ENCODE measurements around the gene TTC39A.

The TTC39A gene

GRCh38 chr1:51359879-51360278 is 29.5 kb upstream of the TTC39A start:
- Mint-ChIP-seq H3K4me1 (no peaks in the 10 kb centered on the region), H3K36me3 (ENCODE audit: low read depth) (peaks cover 21% of the 10 kb centered on the region), H3K27me3 (ENCODE audit: low read depth, poor library complexity) (no peaks in the 10 kb centered on the region), H3K4me3 (no peak overlapping the region), H3K27ac (no peak overlapping the region), H3K9me3 (no peaks in the 10 kb centered on the region)
- no peak for TF ChIP-seq CTCF (IDR thresholded peaks at IDR 0.05)
- no peak for DNase-seq

GRCh38 chr1:51355382-51355781 is 25.0 kb upstream of the TTC39A start:
- no peak overlapping the region for H3K4me3 Mint-ChIP-seq
- H3K27ac Mint-ChIP-seq, result no peak overlapping the region
- no peaks in the 10 kb centered on the region for H3K4me1 Mint-ChIP-seq
- no peak for DNase-seq
- H3K9me3 Mint-ChIP-seq, result no peaks in the 10 kb centered on the region
- TF ChIP-seq CTCF (IDR thresholded peaks at IDR 0.05), result no peak
- no peaks in the 10 kb centered on the region for H3K27me3 Mint-ChIP-seq (ENCODE audit: low read depth, poor library complexity)
- peaks cover 13% of the 10 kb centered on the region for H3K36me3 Mint-ChIP-seq (ENCODE audit: low read depth)

- DNase-seq, result no peak
- Mint-ChIP-seq H3K27ac (no peak overlapping the region), H3K36me3 (ENCODE audit: low read depth) (peaks cover 4% of the 10 kb centered on the region), H3K4me1 (no peaks in the 10 kb centered on the region), H3K4me3 (no peak overlapping the region), H3K9me3 (no peaks in the 10 kb centered on the region), H3K27me3 (ENCODE audit: low read depth, poor library complexity) (no peaks in the 10 kb centered on the region)
- no peak for TF ChIP-seq CTCF (IDR thresholded peaks at IDR 0.05)
These were observed 24.1 kb upstream of the TTC39A start for GRCh38 chr1:51354416-51354815.

GRCh38 chr1:51351907-51352306 is 21.5 kb upstream of the TTC39A start:
- no peak for DNase-seq
- no peak for TF ChIP-seq CTCF (IDR thresholded peaks at IDR 0.05)

GRCh38 chr1:51349862-51350261 is 19.5 kb upstream of the TTC39A start:
- H3K27me3 Mint-ChIP-seq (ENCODE audit: low read depth, poor library complexity), result peaks cover 27% of the 10 kb centered on the region
- H3K4me3 Mint-ChIP-seq, result no peak overlapping the region
- no peak for TF ChIP-seq CTCF (IDR thresholded peaks at IDR 0.05)
- no peaks in the 10 kb centered on the region for H3K9me3 Mint-ChIP-seq
- peak overlapping the region; percentile 86 for H3K27ac Mint-ChIP-seq
- H3K36me3 Mint-ChIP-seq (ENCODE audit: low read depth), result no peaks in the 10 kb centered on the region
- DNase-seq, result no peak
- H3K4me1 Mint-ChIP-seq, result no peaks in the 10 kb centered on the region

More at GRCh38 chr1:51351907-51352306, 21.5 kb upstream of the TTC39A start:
- H3K9me3 Mint-ChIP-seq, result no peaks in the 10 kb centered on the region
- H3K27ac Mint-ChIP-seq, result no peak overlapping the region
- H3K27me3 Mint-ChIP-seq (ENCODE audit: low read depth, poor library complexity), result peaks cover 7% of the 10 kb centered on the region
- H3K4me3 Mint-ChIP-seq, result no peak overlapping the region
- H3K36me3 Mint-ChIP-seq (ENCODE audit: low read depth), result peaks cover 4% of the 10 kb centered on the region
- no peaks in the 10 kb centered on the region for H3K4me1 Mint-ChIP-seq

- Mint-ChIP-seq H3K36me3 (ENCODE audit: low read depth) (no peaks in the 10 kb centered on the region), H3K9me3 (no peaks in the 10 kb centered on the region), H3K4me1 (no peaks in the 10 kb centered on the region), H3K27me3 (ENCODE audit: low read depth, poor library complexity) (peaks cover 44% of the 10 kb centered on the region), H3K27ac (no peak overlapping the region), H3K4me3 (no peak overlapping the region)
- no peak for TF ChIP-seq CTCF (IDR thresholded peaks at IDR 0.05)
- DNase-seq, result no peak
These were observed 17.8 kb upstream of the TTC39A start for GRCh38 chr1:51348147-51348527.

All from nephron progenitor cell (in vitro differentiated cells).